Left colon (tissue), 2 donors: ENCODE data around the gene P2RY14. TPM values are rescaled to one million over a fixed set of nuclear protein-coding genes. Genes with fewer than 3 reads are reported as not detected.
"Not testable (repeated sequence)": the region's sequence is repeated elsewhere in the genome, so short reads cannot be mapped to it uniquely, and the experiment has no call there.

ENCODE experiments used
- ATAC-seq: fragments of 200-7000 bp; cut with Tn5 transposase; one replicate; pipeline ENCODE4 v1.9.1; 2020; ENCODE audit warnings: mild to moderate bottlenecking, moderate library complexity
- DNase-seq, 2 donors: peaks; one replicate each; pipeline ENCODE4 v3.0.0-alpha.2; 2020
- intact Hi-C, 2 donors: fragments of 100-400 bp; cut with DNase I in 1 of 2; cut with micrococcal nuclease in 1 of 2; formaldehyde crosslinking; loops; one replicate each; pipeline versions ENCODE4 v1.11.2 to v1.14.0; 2022; cut with DNase I, micrococcal nuclease
- total RNA-seq, 2 donors: library from RNA; stranded (reverse); fragmentation: NEBNext Ultra II Directional; extraction: Animal tissue kit (Norgen Biotek cat#: 25700); gene quantifications; one replicate each; pipeline ENCODE4 v1.2.1, GENCODE V29; 2021
- donor health status: DM: no; HTN: no; CAD: no.
- donor health status: DM: yes; HTN: yes; CAD: no.

The P2RY14 gene
- total RNA-seq, 2 donors from 2014 or later = 2.0 to 7.3 TPM

- intact Hi-C loops = no loop called here
- DNase-seq (no peak), ATAC-seq (no peak)
Observed at GRCh38 chr3:151268267-151269235, 9.8 kb downstream of the P2RY14 start.

DNA sequence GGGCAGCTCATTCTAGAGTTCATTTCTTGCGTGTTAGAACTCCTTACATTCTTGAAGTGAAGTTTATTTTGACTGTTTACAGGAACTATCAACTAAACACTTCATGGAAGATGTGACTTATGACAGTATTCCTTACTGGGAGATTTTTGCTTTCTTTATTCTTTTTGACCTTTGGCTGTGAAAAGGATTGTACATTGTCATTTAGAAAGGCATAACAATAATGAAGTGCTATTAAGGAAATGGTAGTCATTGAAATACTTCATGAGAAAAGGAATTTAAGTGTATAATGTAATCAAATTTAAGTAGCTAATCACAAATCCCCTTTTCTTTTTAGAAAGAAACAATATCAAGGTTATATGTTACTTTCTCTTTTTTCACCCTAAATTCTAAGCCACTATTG, 11.3 kb downstream of the P2RY14 start:
- intact Hi-C loops = no loop called here
- no peak for ATAC-seq
- DNase-seq = no peak

- intact Hi-C loops = no loop called here
- ATAC-seq = no peak
- peak in 1 of 2 donors; percentile 16 for DNase-seq
Observed at GRCh38 chr3:151265866-151266265, 12.5 kb downstream of the P2RY14 start.

DNA sequence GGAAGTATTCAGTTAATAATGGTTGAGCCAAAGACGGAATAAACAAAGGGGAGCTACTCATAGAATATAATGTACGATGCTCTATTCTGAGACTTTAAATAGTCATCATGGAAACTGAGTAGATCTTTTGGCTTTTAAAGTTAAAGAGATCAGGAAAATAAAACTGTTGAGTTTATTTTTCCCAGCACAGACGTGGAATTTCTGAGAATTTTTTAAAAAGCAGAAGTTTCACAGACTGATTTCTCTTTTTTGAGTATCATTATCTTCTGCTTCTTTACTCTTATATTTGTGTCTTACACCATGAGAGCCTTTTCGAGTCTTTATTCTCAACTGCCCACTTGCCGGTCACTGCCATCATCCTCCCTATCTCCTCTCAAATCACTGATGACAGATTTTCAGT, 13.2 kb downstream of the P2RY14 start:
- ATAC-seq = no peak
- intact Hi-C loops = no loop called here
- no peak for DNase-seq

DNA sequence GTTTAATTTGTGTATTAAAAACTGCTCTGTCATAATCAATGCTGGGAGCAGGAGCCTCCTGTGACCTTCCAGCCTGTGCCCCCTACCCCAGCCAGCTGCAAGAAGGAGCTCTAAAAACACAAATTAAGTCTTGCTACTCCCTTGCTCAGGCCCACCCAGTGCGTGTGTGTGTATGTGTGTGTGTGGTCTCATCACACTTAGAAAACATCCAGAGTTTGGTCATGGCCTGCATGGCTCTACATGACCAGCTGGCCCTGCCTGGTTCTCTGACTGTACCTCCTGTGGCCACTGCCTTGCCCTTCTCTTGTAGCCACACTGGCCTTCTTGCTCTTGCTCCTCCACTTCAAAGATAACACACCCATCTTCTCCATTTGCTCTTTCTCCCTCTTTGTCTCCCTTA, 13.7 kb downstream of the P2RY14 start:
- intact Hi-C loops = no loop called here
- no peak for ATAC-seq

GRCh38 chr3:151262871-151263525, 15.3 kb downstream of the P2RY14 start:
- ATAC-seq = no peak
- no peak for DNase-seq
- intact Hi-C loops = no loop called here

More for the DNA sequence above, 13.7 kb downstream of the P2RY14 start:
- DNase-seq = no peak

DNA sequence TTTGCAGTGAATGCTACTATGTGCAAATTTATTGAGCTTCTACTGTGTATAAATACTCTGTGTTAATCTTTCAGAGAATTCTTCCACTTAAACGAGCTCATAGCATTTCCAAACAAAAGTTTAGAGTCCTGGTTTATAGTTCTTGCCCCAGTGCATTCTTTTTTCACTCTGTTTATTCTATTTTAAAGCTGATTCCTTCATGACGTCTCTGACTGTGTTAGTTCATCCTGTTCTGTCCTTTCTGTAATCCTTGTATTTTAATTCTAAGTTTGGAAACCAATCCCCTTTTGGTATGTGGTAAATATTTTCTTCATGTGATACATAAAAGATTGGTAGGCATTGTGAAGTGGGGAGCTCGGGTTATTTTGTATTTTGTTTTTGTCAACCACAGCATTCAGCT, 18.7 kb downstream of the P2RY14 start:
- DNase-seq (no peak), ATAC-seq (no peak)
- intact Hi-C loops = no loop called here

GRCh38 chr3:151256749-151257148, 21.6 kb downstream of the P2RY14 start:
- DNase-seq = no peak
- intact Hi-C loops = no loop called here
- no peak for ATAC-seq

- no peak for ATAC-seq
- intact Hi-C loops = no loop called here
- DNase-seq = no peak
Observed at GRCh38 chr3:151248772-151249337, 29.5 kb downstream of the P2RY14 start.

DNA sequence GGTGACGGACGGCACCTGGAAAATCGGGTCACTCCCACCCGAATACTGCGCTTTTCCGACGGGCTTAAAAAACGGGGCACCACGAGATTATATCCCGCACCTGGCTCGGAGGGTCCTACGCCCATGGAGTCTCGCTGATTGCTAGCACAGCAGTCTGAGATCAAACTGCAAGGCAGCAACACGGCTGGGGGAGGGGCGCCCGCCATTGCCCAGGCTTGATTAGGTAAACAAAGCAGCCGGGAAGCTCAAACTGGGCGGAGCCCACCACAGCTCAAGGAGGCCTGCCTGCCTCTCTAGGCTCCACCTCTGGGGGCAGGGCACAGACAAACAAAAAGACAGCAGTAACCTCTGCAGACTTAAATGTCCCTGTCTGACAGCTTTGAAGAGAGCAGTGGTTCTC, 36.3 kb downstream of the P2RY14 start:
- intact Hi-C loops, ATAC-seq, DNase-seq: not testable (repeated sequence)

DNA sequence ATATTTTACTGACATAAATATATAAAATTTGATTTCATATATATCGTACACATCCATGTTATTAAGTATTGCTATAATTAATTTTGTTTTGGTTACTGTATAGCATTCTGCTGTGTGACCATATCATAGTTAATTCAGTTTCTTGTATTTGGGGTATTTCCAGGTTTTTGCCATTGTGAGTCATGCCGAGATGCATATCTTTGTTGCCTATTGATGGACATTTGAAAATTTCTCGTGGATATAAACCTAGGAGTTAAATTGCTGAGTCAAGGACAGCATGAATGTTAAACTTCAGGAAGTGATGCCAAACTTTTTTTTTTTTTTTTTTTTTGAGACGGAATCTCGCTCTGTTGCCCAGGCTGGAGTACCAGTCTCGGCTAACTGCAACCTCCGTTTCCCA, 41.6 kb downstream of the P2RY14 start:
- intact Hi-C loops = no loop called here
- ATAC-seq = no peak
- no peak for DNase-seq

- DNase-seq (no peak), ATAC-seq (no peak)
- intact Hi-C loops = no loop called here
Observed at GRCh38 chr3:151236316-151236715, 42.0 kb downstream of the P2RY14 start.

DNA sequence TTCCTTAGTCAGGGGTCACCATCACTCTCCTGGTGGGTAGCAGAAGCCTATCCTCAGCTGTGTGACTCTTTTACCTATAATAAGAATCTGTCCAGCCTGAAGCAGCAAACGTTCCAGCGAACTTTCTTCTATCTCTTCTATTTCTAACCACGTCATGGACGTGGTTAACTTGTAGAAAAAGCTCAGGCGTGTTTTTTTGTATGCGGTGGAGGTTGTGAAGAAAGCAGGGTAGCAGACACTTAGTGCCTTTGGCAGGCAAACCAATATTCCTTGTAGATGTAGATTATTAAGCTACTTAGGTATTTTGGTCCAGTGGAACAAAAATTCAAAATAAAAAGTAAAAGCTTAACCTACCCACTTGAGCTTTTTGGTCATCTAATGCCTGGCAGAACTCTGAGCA, 43.5 kb downstream of the P2RY14 start:
- ATAC-seq (no peak), DNase-seq (no peak)
- intact Hi-C loops = no loop called here

GRCh38 chr3:151232991-151233390, 45.4 kb downstream of the P2RY14 start:
- no peak for DNase-seq
- ATAC-seq = no peak
- intact Hi-C loops = no loop called here

DNA sequence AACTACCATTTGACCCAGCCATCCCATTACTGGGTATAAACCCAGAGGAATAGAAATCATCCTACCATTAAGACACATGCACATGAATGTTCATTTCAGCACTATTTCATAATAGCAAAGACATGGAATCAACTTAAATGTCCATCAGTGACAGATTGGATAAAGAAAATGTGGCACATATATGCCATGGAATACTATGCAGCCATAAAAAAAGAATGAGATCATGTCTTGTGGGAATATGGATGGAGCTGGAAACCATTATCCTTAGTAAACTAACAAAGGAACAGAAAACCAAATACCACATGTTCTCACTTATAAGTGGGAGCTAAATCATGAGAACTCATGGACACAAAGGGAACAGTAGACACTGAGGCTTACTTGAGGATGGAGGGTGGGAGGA, 45.9 kb downstream of the P2RY14 start:
- intact Hi-C loops, DNase-seq, ATAC-seq: not testable (repeated sequence)

GRCh38 chr3:151230646-151231045, 47.7 kb downstream of the P2RY14 start:
- intact Hi-C loops = loop anchor here in 1 of 2 donors (2.0 kb wide), 1 partner anchor 50 kb away; no protein-coding TSS in a partner anchor
- DNase-seq (no peak), ATAC-seq (no peak)

- intact Hi-C loops = loop anchor here in 1 of 2 donors (10.0 kb wide), 1 partner anchor 56 kb away; no protein-coding TSS in a partner anchor
- no peak for ATAC-seq
- no peak for DNase-seq
Observed at GRCh38 chr3:151228666-151229040, 49.7 kb downstream of the P2RY14 start.

GRCh38 chr3:151227807-151228665, 50.3 kb downstream of the P2RY14 start:
- ATAC-seq (peak; percentile 86), DNase-seq (peak; percentile 46 to 73)
- intact Hi-C loops = loop anchor here in 1 of 2 donors (10.0 kb wide), 1 partner anchor 57 kb away; no protein-coding TSS in a partner anchor
